Gastroesophageal sphincter (tissue), 2 donors: Measurements from ENCODE around the gene TBX21.

Experiments
- EP300 ChIP-seq: sonication (generic); formaldehyde crosslinking; IDR thresholded peaks from one replicate; pipeline ENCODE4 v1.6.1; 2017; ENCODE audit warnings: antibody characterized with exemption, mild to moderate bottlenecking
- POLR2A ChIP-seq, 2 donors: fragments of 450-650 bp; IDR thresholded peaks; one replicate each; pipeline ENCODE4 v1.6.1; 2017; ENCODE audit warnings: antibody characterized with exemption in 2 of 2, mild to moderate bottlenecking in 2 of 2, moderate library complexity in 1 of 2

DNA sequence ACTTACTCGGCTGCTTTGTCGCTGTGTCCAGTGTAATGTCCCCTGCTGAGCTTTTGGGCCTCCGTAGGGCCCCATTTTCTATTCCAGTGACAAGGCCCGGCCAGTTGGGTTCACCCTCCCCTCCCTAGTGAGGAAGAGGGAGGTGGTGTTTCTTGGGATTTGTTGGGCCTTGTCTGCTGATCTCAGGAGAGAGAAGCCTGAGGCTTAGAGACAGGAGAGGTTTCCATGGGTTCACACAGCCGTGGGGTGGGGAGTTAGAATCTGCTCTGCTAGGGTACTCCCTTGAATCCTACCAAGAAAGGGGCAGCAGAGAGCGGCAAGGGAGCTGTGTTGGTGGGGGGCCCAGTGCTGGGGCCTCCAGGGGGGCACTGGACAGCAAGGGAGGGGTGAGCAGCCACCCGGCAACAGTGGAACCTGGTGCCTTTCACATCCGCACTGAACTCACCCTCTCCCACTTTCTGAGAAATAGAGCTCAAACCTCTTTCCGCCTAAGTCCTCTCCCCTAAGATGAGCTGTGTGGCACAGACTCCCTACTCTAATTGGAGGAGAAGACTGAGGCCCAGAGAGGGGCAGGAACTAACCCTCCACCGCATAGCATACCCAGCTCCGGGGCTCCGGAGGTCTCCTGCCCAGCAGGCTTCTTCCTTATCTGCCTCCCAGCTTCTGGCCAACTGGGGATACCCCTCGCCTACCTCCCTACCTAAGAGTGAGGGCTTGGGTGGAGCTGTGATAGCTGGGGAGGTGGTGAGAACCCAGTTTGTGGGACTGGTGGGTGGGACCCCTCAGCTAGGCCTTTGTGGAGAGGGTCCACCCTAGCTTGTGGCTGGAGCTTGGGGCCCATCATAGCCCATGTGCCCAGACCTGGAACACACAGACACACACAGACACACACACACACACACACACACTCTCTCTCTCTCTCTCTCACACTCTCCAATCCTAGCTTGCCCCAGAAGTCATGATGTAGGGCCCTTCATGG lies 32.3 kb upstream of the TBX21 start:
- no peak for TF ChIP-seq EP300
- no peak for TF ChIP-seq POLR2A (IDR thresholded peaks at IDR 0.05)
